GM12892 (cell line): ENCODE results near the gene ATP11A.

Source experiments
- POLR2A ChIP-seq: IDR thresholded peaks from 2 replicates; pipeline ENCODE4 v1.6.1; 2011; ENCODE audit warnings: low read depth, low read length, control low read depth
- POLR2AphosphoS5 ChIP-seq: IDR thresholded peaks from 2 replicates; pipeline ENCODE4 v1.6.1; 2011; ENCODE audit warnings: low read depth, low read length, control low read depth

- no peak for TF ChIP-seq POLR2AphosphoS5
- TF ChIP-seq POLR2A = no peak
Observed at GRCh38 chr13:112918266-112918665, 228.4 kb downstream of the ATP11A start.
